ENCODE measurements around the gene VSNL1.

DNA sequence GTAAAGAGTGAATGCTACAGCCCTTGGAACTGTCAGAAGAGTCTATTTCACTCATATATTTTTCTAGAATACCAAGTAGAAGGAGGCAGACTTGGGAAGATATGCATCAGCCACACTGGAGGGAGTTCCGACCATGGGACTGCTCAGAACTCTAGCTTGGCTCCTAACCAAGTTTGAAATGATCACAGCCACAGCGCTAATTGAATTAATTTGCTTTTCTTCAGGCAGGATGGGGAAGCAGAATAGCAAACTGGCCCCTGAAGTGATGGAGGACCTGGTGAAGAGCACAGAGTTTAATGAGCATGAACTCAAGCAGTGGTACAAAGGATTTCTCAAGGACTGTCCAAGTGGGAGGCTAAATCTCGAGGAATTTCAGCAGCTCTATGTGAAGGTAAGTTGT lies 51.4 kb downstream of the VSNL1 start:
- TF ChIP-seq SMAD1 (IDR thresholded peaks at IDR 0.05; ENCODE audit: low read depth, partially characterized antibody): no peak
- no peak for TF ChIP-seq FOS (IDR thresholded peaks at IDR 0.05; ENCODE audit: borderline replicate concordance, extremely low read depth, insufficient read length)
- no peak for TF ChIP-seq CHD1 (IDR thresholded peaks at IDR 0.05; ENCODE audit: low read depth, low read length)
- TF ChIP-seq, protein P1, sequence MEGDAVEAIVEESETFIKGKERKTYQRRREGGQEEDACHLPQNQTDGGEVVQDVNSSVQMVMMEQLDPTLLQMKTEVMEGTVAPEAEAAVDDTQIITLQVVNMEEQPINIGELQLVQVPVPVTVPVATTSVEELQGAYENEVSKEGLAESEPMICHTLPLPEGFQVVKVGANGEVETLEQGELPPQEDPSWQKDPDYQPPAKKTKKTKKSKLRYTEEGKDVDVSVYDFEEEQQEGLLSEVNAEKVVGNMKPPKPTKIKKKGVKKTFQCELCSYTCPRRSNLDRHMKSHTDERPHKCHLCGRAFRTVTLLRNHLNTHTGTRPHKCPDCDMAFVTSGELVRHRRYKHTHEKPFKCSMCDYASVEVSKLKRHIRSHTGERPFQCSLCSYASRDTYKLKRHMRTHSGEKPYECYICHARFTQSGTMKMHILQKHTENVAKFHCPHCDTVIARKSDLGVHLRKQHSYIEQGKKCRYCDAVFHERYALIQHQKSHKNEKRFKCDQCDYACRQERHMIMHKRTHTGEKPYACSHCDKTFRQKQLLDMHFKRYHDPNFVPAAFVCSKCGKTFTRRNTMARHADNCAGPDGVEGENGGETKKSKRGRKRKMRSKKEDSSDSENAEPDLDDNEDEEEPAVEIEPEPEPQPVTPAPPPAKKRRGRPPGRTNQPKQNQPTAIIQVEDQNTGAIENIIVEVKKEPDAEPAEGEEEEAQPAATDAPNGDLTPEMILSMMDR (IDR thresholded peaks at IDR 0.05 in 2 of 3, conservative IDR thresholded peaks at IDR 0.05 in 1 of 3; ENCODE audit: control insufficient read depth in 2 of 3, extremely low read depth in 1 of 3, insufficient read depth in 1 of 3, low read depth in 3 of 3, low read length in 3 of 3): no peak
- TF ChIP-seq SIN3A (IDR thresholded peaks at IDR 0.05; ENCODE audit: low read depth, low read length): no peak
- TF ChIP-seq JUNB (IDR thresholded peaks at IDR 0.05): no peak
- TF ChIP-seq RAD21 (IDR thresholded peaks at IDR 0.05; ENCODE audit: insufficient read depth, low read depth, low read length): no peak
- TF ChIP-seq, protein P2, sequence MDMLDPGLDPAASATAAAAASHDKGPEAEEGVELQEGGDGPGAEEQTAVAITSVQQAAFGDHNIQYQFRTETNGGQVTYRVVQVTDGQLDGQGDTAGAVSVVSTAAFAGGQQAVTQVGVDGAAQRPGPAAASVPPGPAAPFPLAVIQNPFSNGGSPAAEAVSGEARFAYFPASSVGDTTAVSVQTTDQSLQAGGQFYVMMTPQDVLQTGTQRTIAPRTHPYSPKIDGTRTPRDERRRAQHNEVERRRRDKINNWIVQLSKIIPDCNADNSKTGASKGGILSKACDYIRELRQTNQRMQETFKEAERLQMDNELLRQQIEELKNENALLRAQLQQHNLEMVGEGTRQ (IDR thresholded peaks at IDR 0.05; ENCODE audit: borderline replicate concordance, low read depth, low read length): no peak
- no peak for TF ChIP-seq SP1 (IDR thresholded peaks at IDR 0.05; ENCODE audit: low read depth, low read length)
- TF ChIP-seq NR2C2 (IDR thresholded peaks at IDR 0.05; ENCODE audit: borderline replicate concordance, control insufficient read depth, insufficient read length, low read depth): no peak

All from GM12878 (cell line).